NCI-H1436 treated with DMSO at 0.1 percent for 48 hours (cell line): Measurements from ENCODE around the gene AJM1.
"Not testable (repeated sequence)": the region's sequence is repeated elsewhere in the genome, so short reads cannot be mapped to it uniquely, and the experiment has no call there.

Experiments used
- DNase-seq: peaks from one replicate; lab custom pipeline; 2025; lab: John Stamatoyannopoulos, UW

AJM1 gene

GRCh38 chr9:136842380-136842948, at the start of gene AJM1:
Gene AJM1 (plus strand): TSS chr9:136842478. CDS start chr9:136844415, 1,937 bp downstream.
- not testable (repeated sequence) for DNase-seq

GRCh38 chr9:136793086-136793946, 49.0 kb upstream of the AJM1 start:
- DNase-seq: no peak

- DNase-seq: no peak
Measured at GRCh38 chr9:136794281-136794999, 47.8 kb upstream of the AJM1 start.

- no peak for DNase-seq
Measured at GRCh38 chr9:136795000-136795348, 47.3 kb upstream of the AJM1 start.

GRCh38 chr9:136796238-136796774, 46.0 kb upstream of the AJM1 start, which contains the start of gene CCDC183:
Gene CCDC183 (plus strand): TSS chr9:136796338. CDS start chr9:136796398, 60 bp downstream.
- DNase-seq: no peak

GRCh38 chr9:136796775-136797347, 45.4 kb upstream of the AJM1 start:
- not testable (repeated sequence) for DNase-seq

GRCh38 chr9:136798708-136799078, 43.6 kb upstream of the AJM1 start:
- DNase-seq: no peak

GRCh38 chr9:136799079-136799853, 43.0 kb upstream of the AJM1 start:
- DNase-seq: no peak

- no peak for DNase-seq
Measured at GRCh38 chr9:136799854-136800657, 42.2 kb upstream of the AJM1 start.

- DNase-seq: no peak
Measured at GRCh38 chr9:136802321-136802720, 40.0 kb upstream of the AJM1 start.

GRCh38 chr9:136803009-136803550, 39.2 kb upstream of the AJM1 start:
- DNase-seq: not testable (repeated sequence)

- no peak for DNase-seq
Measured at GRCh38 chr9:136803551-136804508, 38.4 kb upstream of the AJM1 start.

- no peak for DNase-seq
Measured at GRCh38 chr9:136804509-136805206, 37.6 kb upstream of the AJM1 start.

- no peak for DNase-seq
Measured at GRCh38 chr9:136805207-136805740, 37.0 kb upstream of the AJM1 start.

- no peak for DNase-seq
Measured at GRCh38 chr9:136806067-136806466, 36.2 kb upstream of the AJM1 start.

- no peak for DNase-seq
Measured at GRCh38 chr9:136806631-136807201, 35.6 kb upstream of the AJM1 start.

- no peak for DNase-seq
Measured at GRCh38 chr9:136807281-136808074, 34.8 kb upstream of the AJM1 start, which contains the start of gene RABL6. Gene RABL6 (plus strand): TSS chr9:136807948. CDS start chr9:136808197, 249 bp downstream.
